ENCODE data around the gene ZC3HAV1L. TPM values are rescaled to one million over a fixed set of nuclear protein-coding genes. Genes with fewer than 3 reads are reported as not detected.

Gene ZC3HAV1L
- total and polyA plus RNA-seq, 2 of the 13 experiments (the other 11 are each of a cell fraction or from before 2014, with no cell fraction given): 8.4 to 11.1 TPM

DNA sequence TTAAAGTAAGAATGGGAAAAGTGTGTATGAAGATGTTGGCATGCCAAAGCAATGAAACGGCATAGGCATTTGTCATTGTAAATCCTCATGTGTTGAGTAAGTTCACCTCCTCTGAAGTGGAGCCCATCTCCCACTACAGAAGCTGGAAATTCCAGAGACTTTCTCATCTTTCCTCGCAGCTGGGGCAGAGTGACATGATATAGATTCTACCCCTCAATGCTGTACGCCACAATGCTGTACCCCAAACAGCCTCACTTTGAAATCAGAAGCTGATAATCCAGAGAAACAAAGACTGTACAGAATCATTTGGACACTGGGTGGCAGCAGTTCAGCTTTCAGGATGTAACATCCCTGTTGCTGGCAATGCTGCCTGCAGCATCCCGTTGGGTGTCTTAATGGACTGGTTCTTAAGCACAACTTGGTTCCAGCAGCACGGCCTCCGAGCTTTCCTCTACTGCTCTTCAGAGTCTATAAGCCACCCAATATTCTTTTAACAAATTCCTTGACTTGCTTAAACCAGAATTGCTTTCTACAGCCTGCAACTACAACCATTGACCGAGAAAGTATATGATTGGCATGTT is 18.8 kb downstream of the ZC3HAV1L start:
- in situ Hi-C loops (cut with HindIII; ENCODE audit: extremely low pct_ligation_motif_present, low pct_unique_long_range_greater_than_20kb) (no loop called here), intact Hi-C loops (cut with micrococcal nuclease; ENCODE audit: unreplicated experiment) (loop anchor here (1.0 to 2.0 kb wide), 3 partner anchors 26 to 110 kb away; no protein-coding TSS in a partner anchor)
- H3K79me2 ChIP-seq (ENCODE audit: insufficient read depth, low read length): no peaks in the 10 kb centered on the region
- TF ChIP-seq SMC3 (IDR thresholded peaks at IDR 0.05; ENCODE audit: low read length): peak; percentile 83
- no peak for TF ChIP-seq TEAD3 (CRISPR knock-in tag; optimal IDR thresholded peaks at IDR 0.05; ENCODE audit: borderline replicate concordance)
- no peak for TF ChIP-seq NRL (CRISPR knock-in tag; IDR thresholded peaks at IDR 0.05; ENCODE audit: borderline replicate concordance)
- TF ChIP-seq KDM5B (CRISPR knock-in tag; IDR thresholded peaks at IDR 0.05; ENCODE audit: borderline replicate concordance): no peak
- peak; percentile 45; the same call in 1 of the 2 replicates for TF ChIP-seq FOXA3 (CRISPR knock-in tag; IDR thresholded peaks at IDR 0.05)
- no peak for TF ChIP-seq PRPF4 (IDR thresholded peaks at IDR 0.05; ENCODE audit: low read depth, low read length, poor library complexity, severe bottlenecking)
- TF ChIP-seq STAG1 (CRISPR knock-in tag; IDR thresholded peaks at IDR 0.05): peak; percentile 82
- TF ChIP-seq REPIN1 (CRISPR knock-in tag; IDR thresholded peaks at IDR 0.05; ENCODE audit: borderline replicate concordance, low read depth): 0 out of 2 replicates have a peak, but pooled peaks have one; percentile 20
- peak; percentile 60 for TF ChIP-seq RAD21 (CRISPR knock-in tag; IDR thresholded peaks at IDR 0.05)
- TF ChIP-seq SMARCC2 (IDR thresholded peaks at IDR 0.05): no peak
- TF ChIP-seq, protein P1, sequence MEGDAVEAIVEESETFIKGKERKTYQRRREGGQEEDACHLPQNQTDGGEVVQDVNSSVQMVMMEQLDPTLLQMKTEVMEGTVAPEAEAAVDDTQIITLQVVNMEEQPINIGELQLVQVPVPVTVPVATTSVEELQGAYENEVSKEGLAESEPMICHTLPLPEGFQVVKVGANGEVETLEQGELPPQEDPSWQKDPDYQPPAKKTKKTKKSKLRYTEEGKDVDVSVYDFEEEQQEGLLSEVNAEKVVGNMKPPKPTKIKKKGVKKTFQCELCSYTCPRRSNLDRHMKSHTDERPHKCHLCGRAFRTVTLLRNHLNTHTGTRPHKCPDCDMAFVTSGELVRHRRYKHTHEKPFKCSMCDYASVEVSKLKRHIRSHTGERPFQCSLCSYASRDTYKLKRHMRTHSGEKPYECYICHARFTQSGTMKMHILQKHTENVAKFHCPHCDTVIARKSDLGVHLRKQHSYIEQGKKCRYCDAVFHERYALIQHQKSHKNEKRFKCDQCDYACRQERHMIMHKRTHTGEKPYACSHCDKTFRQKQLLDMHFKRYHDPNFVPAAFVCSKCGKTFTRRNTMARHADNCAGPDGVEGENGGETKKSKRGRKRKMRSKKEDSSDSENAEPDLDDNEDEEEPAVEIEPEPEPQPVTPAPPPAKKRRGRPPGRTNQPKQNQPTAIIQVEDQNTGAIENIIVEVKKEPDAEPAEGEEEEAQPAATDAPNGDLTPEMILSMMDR (CRISPR knock-in tag; IDR thresholded peaks at IDR 0.05): peak; percentile 87
- 0 out of 2 replicates have a peak, but pooled peaks have one; percentile 30 for TF ChIP-seq SMAD3 (CRISPR knock-in tag; IDR thresholded peaks at IDR 0.05)
- TF ChIP-seq ETV5 (CRISPR knock-in tag; IDR thresholded peaks at IDR 0.05; ENCODE audit: borderline replicate concordance): 0 out of 2 replicates have a peak, but pooled peaks have one; percentile 10
- no peak for TF ChIP-seq FOXA1 (IDR thresholded peaks at IDR 0.05)
- TF ChIP-seq FOXA1 (CRISPR knock-in tag; IDR thresholded peaks at IDR 0.05): peak; percentile 29; the same call in 1 of the 2 replicates
- TF ChIP-seq CC2D1A (CRISPR knock-in tag; IDR thresholded peaks at IDR 0.05): no peak
- no peak for TF ChIP-seq IRX3 (CRISPR knock-in tag; IDR thresholded peaks at IDR 0.05; ENCODE audit: borderline replicate concordance, low read depth)
- TF ChIP-seq PAX8 (CRISPR knock-in tag; IDR thresholded peaks at IDR 0.05; ENCODE audit: borderline replicate concordance): no peak
- H3K36me3 ChIP-seq (replicated peaks in 1 of 2; ENCODE audit: control insufficient read depth in 1 of 2, insufficient read depth in 2 of 2, low read length in 2 of 2): no peaks in the 10 kb centered on the region
- no peak overlapping the region for H3K27ac ChIP-seq (ENCODE audit: extremely low read length, insufficient read depth, low read length)
- H4K20me1 ChIP-seq (ENCODE audit: insufficient read depth, low read length): no peaks in the 10 kb centered on the region
- peaks cover 10% of the 10 kb centered on the region; the same call in 1 of the 2 replicates for H3K4me1 ChIP-seq (ENCODE audit: insufficient read depth, low read length)
- peaks cover 0 to 22% of the 10 kb centered on the region in 2 experiments; a peak in 2 of 5 replicates for H3K27me3 ChIP-seq (ENCODE audit: control insufficient read depth in 1 of 2, insufficient read depth in 2 of 2, low read length in 2 of 2)
- H3K9me3 ChIP-seq (ENCODE audit: low read length): no peaks in the 10 kb centered on the region
- H3K4me2 ChIP-seq (ENCODE audit: low read depth, low read length): no peak overlapping the region
- ChIA-PET POLR2A (interaction anchor here (1.3 kb wide), 1 partner anchor 58 kb away, joined by 4 read pairs; no protein-coding TSS in a partner anchor), CTCF (ENCODE audit: low intra/inter-chr PET ratio, low total read pairs) (interaction anchor here (1.2 to 2.5 kb wide), 2 partner anchors 58 to 131 kb away, joined by 4 to 34 read pairs; no protein-coding TSS in a partner anchor)
- DNase-seq (ENCODE audit: low spot score) (peak; percentile 68), ATAC-seq (peak; percentile 96), FAIRE-seq (peak; percentile 91)
- H3K4me3 ChIP-seq (replicated peaks in 1 of 3; ENCODE audit: insufficient read depth in 1 of 3, low read depth in 2 of 3, low read length in 3 of 3): no peak overlapping the region
- WGBS (ENCODE audit: low lambda C conversion rate): 24% methylated on average over 6 of the region's 7 CpGs
- no TSS peak for BruUV-seq (replicated peaks)
- no peak overlapping the region for H2AFZ ChIP-seq (ENCODE audit: low read length)
- no peak overlapping the region for H3K9ac ChIP-seq (ENCODE audit: insufficient read depth, low read depth, low read length)

Data from HepG2 (cell line).